ENCODE measurements around the gene SLC24A3.

- TF ChIP-seq RARB (CRISPR knock-in tag; IDR thresholded peaks at IDR 0.05) (no peak), ZFP30 (CRISPR knock-in tag; IDR thresholded peaks at IDR 0.05) (no peak), PATZ1 (CRISPR knock-in tag; IDR thresholded peaks at IDR 0.05; ENCODE audit: borderline replicate concordance) (no peak), SNAI2 (CRISPR knock-in tag; IDR thresholded peaks at IDR 0.05) (no peak), OSR1 (CRISPR knock-in tag; IDR thresholded peaks at IDR 0.05) (no peak), TCF4 (CRISPR knock-in tag; IDR thresholded peaks at IDR 0.05; ENCODE audit: borderline replicate concordance) (no peak), ZFP3 (CRISPR knock-in tag; IDR thresholded peaks at IDR 0.05) (no peak), CSRNP3 (CRISPR knock-in tag; IDR thresholded peaks at IDR 0.05) (no peak), ESRRG (CRISPR knock-in tag; IDR thresholded peaks at IDR 0.05) (no peak), GLIS3 (CRISPR knock-in tag; IDR thresholded peaks at IDR 0.05) (no peak), CREB5 (CRISPR knock-in tag; IDR thresholded peaks at IDR 0.05; ENCODE audit: low read depth) (no peak)
These were observed 298.2 kb downstream of the SLC24A3 start for GRCh38 chr20:19510611-19511010.
